HL-60 (cell line): ENCODE results near the gene NKD2.
"Not testable (repeated sequence)": the region's sequence is repeated elsewhere in the genome, so short reads cannot be mapped to it uniquely, and the experiment has no call there.

Source experiments
- DNase-seq, 2 experiments: peaks; one replicate each; pipeline ENCODE4 v3.0.0-alpha.2; 2010 to 2020; ENCODE audit warnings: low read depth in 1 of 2, low spot score in 1 of 2
- H3K27ac ChIP-seq: fragments of 250-450 bp; sonication (Bioruptor Pico); replicated peaks from 2 replicates; pipeline ENCODE4 v1.5.1; 2020; ENCODE audit warnings: mild to moderate bottlenecking, moderate library complexity
- H3K27me3 ChIP-seq: fragments of 250-450 bp; sonication (Bioruptor Pico); 2 replicates; pipeline ENCODE4 v1.5.1; 2021; ENCODE audit warnings: mild to moderate bottlenecking, moderate library complexity; ENCODE audit not compliant: insufficient read depth, poor library complexity, severe bottlenecking
- H3K4me3 ChIP-seq: replicated peaks from 2 replicates; pipeline ENCODE4 v1.5.1; 2011; ENCODE audit warnings: mild to moderate bottlenecking, control low read depth, low read length; ENCODE audit not compliant: insufficient read depth
- GABPA ChIP-seq: IDR thresholded peaks from 2 replicates; pipeline ENCODE4 v1.6.1; 2012; ENCODE audit warnings: low read depth
- POLR2AphosphoS5 ChIP-seq: IDR thresholded peaks from 2 replicates; pipeline ENCODE4 v1.6.1; 2012; ENCODE audit warnings: low read depth
- REST ChIP-seq: IDR thresholded peaks from 2 replicates; pipeline ENCODE4 v1.6.1; 2012; ENCODE audit warnings: low read depth; ENCODE audit not compliant: insufficient replicate concordance
- SPI1 ChIP-seq: IDR thresholded peaks from 2 replicates; pipeline ENCODE4 v1.6.1; 2012; ENCODE audit warnings: low read depth, mild to moderate bottlenecking, borderline replicate concordance
- TF ChIP-seq, protein P1 (sequence below): IDR thresholded peaks from one replicate; pipeline ENCODE4 v1.5.1; 2011; ENCODE audit warnings: low read length, control low read depth, inconsistent platforms; ENCODE audit not compliant: insufficient read depth

Gene NKD2

DNA sequence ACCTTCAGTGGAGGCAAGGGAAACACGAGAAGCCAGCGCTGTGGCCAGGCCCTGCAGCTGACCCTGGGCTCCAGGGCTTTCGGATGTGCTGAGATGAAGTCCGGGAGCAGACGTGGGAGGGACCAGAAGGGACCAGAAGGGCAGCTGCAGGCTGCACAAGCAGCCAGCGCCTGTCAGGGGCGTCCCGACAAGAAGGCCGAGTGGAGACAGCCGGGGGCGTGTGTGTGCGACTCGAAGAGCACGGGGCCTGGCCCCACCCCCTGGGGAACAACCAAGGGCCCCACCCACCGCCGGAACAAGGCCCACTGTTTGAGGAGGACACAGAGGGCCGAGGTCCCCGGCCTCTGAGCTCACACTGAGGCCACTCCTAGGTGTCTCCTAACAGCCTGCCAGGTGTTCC, 71.8 kb downstream of the NKD2 start:
- no peak for DNase-seq
- TF ChIP-seq REST (no peak), GABPA (no peak), POLR2AphosphoS5 (no peak), SPI1 (no peak)
- TF ChIP-seq, protein P1, sequence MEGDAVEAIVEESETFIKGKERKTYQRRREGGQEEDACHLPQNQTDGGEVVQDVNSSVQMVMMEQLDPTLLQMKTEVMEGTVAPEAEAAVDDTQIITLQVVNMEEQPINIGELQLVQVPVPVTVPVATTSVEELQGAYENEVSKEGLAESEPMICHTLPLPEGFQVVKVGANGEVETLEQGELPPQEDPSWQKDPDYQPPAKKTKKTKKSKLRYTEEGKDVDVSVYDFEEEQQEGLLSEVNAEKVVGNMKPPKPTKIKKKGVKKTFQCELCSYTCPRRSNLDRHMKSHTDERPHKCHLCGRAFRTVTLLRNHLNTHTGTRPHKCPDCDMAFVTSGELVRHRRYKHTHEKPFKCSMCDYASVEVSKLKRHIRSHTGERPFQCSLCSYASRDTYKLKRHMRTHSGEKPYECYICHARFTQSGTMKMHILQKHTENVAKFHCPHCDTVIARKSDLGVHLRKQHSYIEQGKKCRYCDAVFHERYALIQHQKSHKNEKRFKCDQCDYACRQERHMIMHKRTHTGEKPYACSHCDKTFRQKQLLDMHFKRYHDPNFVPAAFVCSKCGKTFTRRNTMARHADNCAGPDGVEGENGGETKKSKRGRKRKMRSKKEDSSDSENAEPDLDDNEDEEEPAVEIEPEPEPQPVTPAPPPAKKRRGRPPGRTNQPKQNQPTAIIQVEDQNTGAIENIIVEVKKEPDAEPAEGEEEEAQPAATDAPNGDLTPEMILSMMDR = no peak
- Histone ChIP-seq H3K27ac (no peak overlapping the region), H3K4me3 (no peak overlapping the region), H3K27me3 (no peaks in the 10 kb centered on the region)

GRCh38 chr5:1081519-1081918, 72.9 kb downstream of the NKD2 start:
- H3K4me3 ChIP-seq = no peak overlapping the region
- TF ChIP-seq REST (no peak), POLR2AphosphoS5 (no peak), GABPA (no peak), SPI1 (no peak)
- TF ChIP-seq, protein P1 = no peak
- H3K27me3 ChIP-seq = no peaks in the 10 kb centered on the region
- H3K27ac ChIP-seq = no peak overlapping the region
- DNase-seq = no peak

DNA sequence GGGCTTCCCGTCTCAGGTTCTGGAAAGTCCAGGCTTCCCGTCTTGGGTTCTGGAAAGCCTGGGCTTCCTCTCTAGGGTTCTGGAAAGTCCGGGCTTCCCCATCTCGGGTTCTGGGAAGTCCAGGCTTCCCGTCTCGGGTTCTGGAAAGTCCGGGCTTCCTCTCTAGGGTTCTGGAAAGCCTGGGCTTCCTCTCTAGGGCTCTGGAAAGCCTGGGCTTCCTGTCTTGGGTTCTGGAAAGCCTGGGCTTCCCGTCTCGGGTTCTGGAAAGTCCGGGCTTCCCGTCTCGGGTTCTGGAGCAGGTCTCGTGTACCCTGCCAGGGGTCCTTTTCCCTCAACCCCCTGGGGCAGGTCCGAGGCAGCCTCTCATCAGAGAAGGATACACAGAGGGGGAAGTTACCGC, 74.4 kb downstream of the NKD2 start:
- not testable (repeated sequence) for H3K27me3 ChIP-seq, DNase-seq, H3K27ac ChIP-seq, H3K4me3 ChIP-seq

GRCh38 chr5:1083823-1084605, 75.4 kb downstream of the NKD2 start:
- no peak overlapping the region for H3K27ac ChIP-seq
- no peak for TF ChIP-seq REST
- no peak for TF ChIP-seq GABPA
- H3K27me3 ChIP-seq = no peaks in the 10 kb centered on the region
- DNase-seq = no peak
- no peak overlapping the region for H3K4me3 ChIP-seq
